Measurements from ENCODE around the gene CYREN. TPM values are rescaled to one million over a fixed set of nuclear protein-coding genes. Genes with fewer than 3 reads are reported as not detected.
A peak's percentile ranks its signal among the peaks of the same experiment; 100 is the strongest.

CYREN gene
- polyA plus RNA-seq, 2 donors, result 26.0 to 27.2 TPM

DNA sequence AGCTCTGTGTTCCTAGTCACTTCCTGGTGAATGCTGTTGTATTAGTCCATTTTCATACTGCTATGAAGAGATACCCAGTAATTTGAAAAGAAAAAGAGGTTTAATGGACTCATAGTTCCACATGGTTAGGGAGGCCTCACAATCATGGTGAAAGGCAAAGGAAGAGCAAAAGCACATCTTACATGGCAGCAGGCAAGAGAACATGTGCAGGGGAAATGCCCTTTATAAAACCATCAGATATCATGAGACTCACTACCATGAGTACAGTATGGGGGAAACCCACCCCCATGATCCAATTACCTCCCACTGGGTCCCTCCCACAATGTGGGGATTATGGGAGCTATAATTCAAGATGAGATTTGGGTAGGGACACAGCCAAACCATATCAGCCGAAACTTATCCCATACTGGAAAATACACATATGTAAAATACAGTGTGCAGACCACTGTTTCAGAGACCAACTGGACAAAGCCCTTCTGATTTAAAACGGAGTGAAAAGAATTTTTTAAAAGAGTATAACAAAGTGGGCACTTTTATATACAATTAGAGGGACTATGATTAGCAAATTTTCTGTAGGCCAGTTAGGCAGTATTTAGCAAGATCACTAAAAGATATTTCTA is 8.0 kb downstream of the CYREN start:
- 96 to 98% methylated on average over 2 of the region's 2 CpGs for WGBS, 2 donors
- H3K4me3 ChIP-seq (ENCODE audit: low read depth in 1 of 2, low read length in 2 of 2), result no peak overlapping the region
- H3K27ac ChIP-seq (ENCODE audit: low read depth in 2 of 2, low read length in 1 of 2), result no peak overlapping the region
- H3K4me1 ChIP-seq (ENCODE audit: control insufficient read depth in 2 of 2, insufficient read depth in 2 of 2, low read length in 1 of 2), result peaks cover 5 to 7% of the 10 kb centered on the region in 2 donors
- peaks cover 3 to 35% of the 10 kb centered on the region in 2 donors for H3K36me3 ChIP-seq (ENCODE audit: control insufficient read depth in 2 of 2, insufficient read depth in 2 of 2, low read length in 1 of 2)
- no peaks in the 10 kb centered on the region for H3K9me3 ChIP-seq (ENCODE audit: control insufficient read depth in 2 of 2, insufficient read depth in 1 of 2, low read depth in 1 of 2, low read length in 1 of 2)
- no peaks in the 10 kb centered on the region for H3K27me3 ChIP-seq (ENCODE audit: control insufficient read depth in 1 of 2, insufficient read depth in 2 of 2, low read length in 2 of 2)

DNA sequence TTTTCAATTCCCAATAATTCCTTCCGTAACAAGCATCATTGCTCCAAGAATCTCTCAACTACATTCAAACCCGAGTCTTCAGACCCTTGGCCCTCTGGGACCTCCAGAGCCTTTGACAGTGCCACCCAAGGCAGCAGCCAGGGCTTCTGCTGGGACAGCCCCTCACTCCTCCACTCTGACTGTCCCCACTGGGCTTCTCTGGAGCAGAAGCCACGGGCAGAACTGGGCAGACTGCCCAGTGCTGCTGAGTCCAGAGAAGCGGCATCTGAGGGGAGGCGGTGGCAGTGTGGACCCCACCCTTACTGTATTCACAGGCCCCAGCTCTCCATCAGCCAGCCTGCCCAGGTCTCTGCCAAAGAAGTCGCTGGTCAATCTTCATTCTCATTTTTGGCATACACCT is 8.8 kb downstream of the CYREN start:
- no peak overlapping the region for H3K27ac ChIP-seq (ENCODE audit: low read depth in 2 of 2, low read length in 1 of 2)
- H3K36me3 ChIP-seq (ENCODE audit: control insufficient read depth in 2 of 2, insufficient read depth in 2 of 2, low read length in 1 of 2), result peaks cover 0 to 26% of the 10 kb centered on the region in 2 donors
- H3K4me1 ChIP-seq (ENCODE audit: control insufficient read depth in 2 of 2, insufficient read depth in 2 of 2, low read length in 1 of 2), result peaks cover 5 to 7% of the 10 kb centered on the region in 2 donors
- WGBS, 2 donors, result 83 to 85% methylated on average over 6 of the region's 6 CpGs
- H3K4me3 ChIP-seq (ENCODE audit: low read depth in 1 of 2, low read length in 2 of 2), result no peak overlapping the region
- peaks cover 0 to 3% of the 10 kb centered on the region in 2 donors for H3K9me3 ChIP-seq (ENCODE audit: control insufficient read depth in 2 of 2, insufficient read depth in 1 of 2, low read depth in 1 of 2, low read length in 1 of 2)
- no peaks in the 10 kb centered on the region for H3K27me3 ChIP-seq (ENCODE audit: control insufficient read depth in 1 of 2, insufficient read depth in 2 of 2, low read length in 2 of 2)

DNA sequence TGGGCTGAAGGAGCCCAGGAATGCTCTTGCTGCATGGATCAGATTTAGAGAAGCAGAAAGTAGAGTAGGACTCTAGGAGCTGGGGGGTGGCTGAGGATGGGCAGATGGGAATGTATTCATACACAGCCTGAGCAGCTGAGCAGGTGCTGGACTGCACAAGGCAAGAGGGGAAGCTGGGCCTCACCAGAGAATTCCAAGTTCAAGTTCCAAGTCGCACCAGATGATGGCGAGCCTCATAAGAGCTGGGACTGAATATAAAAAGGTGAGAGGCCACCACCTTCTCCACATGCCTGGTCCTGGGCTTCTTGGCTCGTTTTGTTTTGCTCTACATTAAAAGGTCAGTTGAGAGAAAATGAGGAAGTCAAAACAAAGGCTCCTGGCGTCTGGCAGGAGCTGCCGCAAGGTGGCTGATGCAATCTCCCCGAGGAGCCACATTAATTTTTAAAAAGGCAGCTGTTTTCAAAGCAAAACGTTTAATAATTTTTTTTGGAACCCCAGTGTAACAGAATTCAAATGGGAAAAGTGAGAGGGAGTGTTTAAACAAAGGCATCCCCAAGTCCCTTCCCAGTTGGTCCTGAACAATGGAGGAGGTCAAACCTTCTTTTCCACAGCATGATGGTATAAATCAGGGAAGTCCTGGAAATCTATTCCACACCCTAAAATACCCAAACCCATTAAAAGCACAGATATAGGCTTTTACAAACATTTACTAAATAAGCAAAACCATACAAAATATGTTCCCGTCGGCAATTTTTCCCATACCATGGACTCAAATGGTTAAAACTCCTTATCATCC is 9.5 kb downstream of the CYREN start:
- Histone ChIP-seq H3K4me3 (ENCODE audit: low read depth in 1 of 2, low read length in 2 of 2) (no peak overlapping the region), H3K9me3 (ENCODE audit: control insufficient read depth in 2 of 2, insufficient read depth in 1 of 2, low read depth in 1 of 2, low read length in 1 of 2) (peaks cover 0 to 3% of the 10 kb centered on the region in 2 donors), H3K36me3 (ENCODE audit: control insufficient read depth in 2 of 2, insufficient read depth in 2 of 2, low read length in 1 of 2) (peaks cover 0 to 20% of the 10 kb centered on the region in 2 donors), H3K27me3 (ENCODE audit: control insufficient read depth in 1 of 2, insufficient read depth in 2 of 2, low read length in 2 of 2) (no peaks in the 10 kb centered on the region), H3K27ac (ENCODE audit: low read depth in 2 of 2, low read length in 1 of 2) (peak overlapping the region in 1 of 2 donors; percentile 26), H3K4me1 (ENCODE audit: control insufficient read depth in 2 of 2, insufficient read depth in 2 of 2, low read length in 1 of 2) (peaks cover 5 to 7% of the 10 kb centered on the region in 2 donors)
- 63 to 68% methylated on average over 9 of the region's 9 CpGs for WGBS, 2 donors

DNA sequence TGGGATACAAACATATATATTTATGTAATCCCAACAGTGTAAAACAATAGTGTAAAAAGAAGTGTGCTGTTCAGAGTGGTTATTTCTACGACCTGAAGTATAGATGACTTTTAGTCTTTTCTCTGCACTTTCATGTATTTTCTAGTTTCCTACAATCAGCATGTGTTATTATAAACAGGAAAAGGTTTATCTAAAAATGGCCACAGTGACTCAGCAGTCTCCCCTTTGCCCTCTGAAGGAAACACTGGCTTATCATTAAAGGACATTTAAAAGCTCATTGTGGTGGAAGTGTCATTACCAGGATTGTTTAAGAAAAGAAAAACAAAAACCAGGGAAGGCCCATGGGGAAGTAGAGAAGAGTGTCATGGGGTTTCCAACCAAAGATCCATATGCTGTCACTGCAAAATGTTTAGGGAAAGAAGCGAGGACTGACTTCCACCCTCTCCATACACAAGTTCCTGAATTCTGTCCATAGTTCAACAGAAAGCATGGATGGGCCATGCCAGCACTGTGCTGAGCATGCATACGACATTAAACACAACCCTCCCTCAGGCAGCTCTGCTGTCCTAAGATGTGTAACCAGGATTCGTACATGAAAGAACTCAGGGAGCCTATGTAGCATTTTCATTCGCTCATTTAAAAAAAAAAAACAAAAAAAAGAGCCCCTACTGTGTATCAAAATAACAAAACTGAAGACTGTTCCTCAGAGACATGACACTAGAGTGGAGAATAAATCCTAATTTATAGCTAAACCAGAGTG is 10.2 kb downstream of the CYREN start:
- 74 to 75% methylated on average over 5 of the region's 5 CpGs for WGBS, 2 donors
- Histone ChIP-seq H3K27ac (ENCODE audit: low read depth in 2 of 2, low read length in 1 of 2) (peak overlapping the region in 1 of 2 donors; percentile 59), H3K4me1 (ENCODE audit: control insufficient read depth in 2 of 2, insufficient read depth in 2 of 2, low read length in 1 of 2) (peaks cover 5% of the 10 kb centered on the region in 2 donors), H3K27me3 (ENCODE audit: control insufficient read depth in 1 of 2, insufficient read depth in 2 of 2, low read length in 2 of 2) (no peaks in the 10 kb centered on the region), H3K36me3 (ENCODE audit: control insufficient read depth in 2 of 2, insufficient read depth in 2 of 2, low read length in 1 of 2) (peaks cover 0 to 13% of the 10 kb centered on the region in 2 donors), H3K4me3 (ENCODE audit: low read depth in 1 of 2, low read length in 2 of 2) (no peak overlapping the region), H3K9me3 (ENCODE audit: control insufficient read depth in 2 of 2, insufficient read depth in 1 of 2, low read depth in 1 of 2, low read length in 1 of 2) (peaks cover 0 to 6% of the 10 kb centered on the region in 2 donors)

DNA sequence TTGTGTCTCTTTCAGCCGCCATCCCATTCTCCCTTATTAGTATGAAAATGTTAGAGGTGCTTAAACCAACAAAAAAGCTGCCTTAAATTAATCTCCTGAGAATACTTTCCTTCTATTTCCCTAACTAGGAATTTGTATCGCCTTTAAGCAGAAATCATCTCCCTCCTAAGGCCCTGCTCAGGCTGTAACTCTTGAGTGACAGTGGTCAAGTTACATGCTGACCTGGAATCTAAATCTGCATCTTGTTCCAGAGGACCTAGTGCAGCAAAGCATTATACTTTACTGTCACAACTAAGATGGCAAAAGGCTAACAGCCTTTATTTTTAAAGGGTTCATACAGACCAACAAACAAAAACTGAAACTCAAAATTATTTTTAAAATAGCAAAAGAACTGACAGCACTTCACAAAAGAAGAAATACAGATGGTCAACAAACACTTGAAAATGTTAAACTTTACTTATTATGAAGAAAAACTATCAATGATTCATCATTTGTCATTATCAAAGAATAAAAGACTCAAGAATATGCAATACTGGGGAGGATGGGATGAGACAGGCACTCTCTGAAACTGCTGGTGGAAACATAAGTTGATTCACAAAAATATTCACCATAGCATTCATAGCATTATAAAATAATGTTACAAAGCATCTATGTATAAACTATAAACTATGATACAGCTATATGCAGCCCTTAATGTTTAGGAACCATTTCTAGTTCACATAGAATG is 11.0 kb downstream of the CYREN start:
- Histone ChIP-seq H3K4me3 (ENCODE audit: low read depth in 1 of 2, low read length in 2 of 2) (no peak overlapping the region), H3K36me3 (ENCODE audit: control insufficient read depth in 2 of 2, insufficient read depth in 2 of 2, low read length in 1 of 2) (peaks cover 0 to 8% of the 10 kb centered on the region in 2 donors), H3K27me3 (ENCODE audit: control insufficient read depth in 1 of 2, insufficient read depth in 2 of 2, low read length in 2 of 2) (no peaks in the 10 kb centered on the region), H3K27ac (ENCODE audit: low read depth in 2 of 2, low read length in 1 of 2) (peak overlapping the region in 1 of 2 donors; percentile 17), H3K4me1 (ENCODE audit: control insufficient read depth in 2 of 2, insufficient read depth in 2 of 2, low read length in 1 of 2) (peaks cover 5% of the 10 kb centered on the region in 2 donors), H3K9me3 (ENCODE audit: control insufficient read depth in 2 of 2, insufficient read depth in 1 of 2, low read depth in 1 of 2, low read length in 1 of 2) (peaks cover 0 to 6% of the 10 kb centered on the region in 2 donors)
- 90 to 93% methylated on average over 2 of the region's 2 CpGs for WGBS, 2 donors

DNA sequence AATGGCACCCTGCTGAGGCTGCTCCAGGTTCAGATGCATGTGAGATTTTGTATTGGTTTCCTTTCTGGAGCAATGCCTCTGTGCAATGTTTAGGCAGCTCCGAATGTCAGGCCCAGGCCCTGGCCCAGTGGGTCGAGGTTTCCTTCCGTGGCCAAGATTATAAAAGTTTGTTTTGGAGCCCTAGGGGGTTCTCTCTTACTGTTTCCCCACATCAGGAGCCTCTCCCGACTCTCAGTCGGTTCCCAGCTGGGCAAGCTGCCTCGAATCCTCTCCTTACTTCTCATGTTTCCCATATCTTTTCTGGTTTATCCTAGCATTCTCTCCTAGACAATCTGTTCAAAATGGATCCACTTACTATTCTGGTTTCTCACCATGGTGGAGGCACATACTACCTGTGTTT is 11.6 kb downstream of the CYREN start:
- WGBS, 2 donors, result 85 to 89% methylated on average over 6 of the region's 6 CpGs
- Histone ChIP-seq H3K4me1 (ENCODE audit: control insufficient read depth in 2 of 2, insufficient read depth in 2 of 2, low read length in 1 of 2) (peaks cover 5% of the 10 kb centered on the region in 2 donors), H3K36me3 (ENCODE audit: control insufficient read depth in 2 of 2, insufficient read depth in 2 of 2, low read length in 1 of 2) (peaks cover 0 to 3% of the 10 kb centered on the region in 2 donors), H3K4me3 (ENCODE audit: low read depth in 1 of 2, low read length in 2 of 2) (no peak overlapping the region), H3K27me3 (ENCODE audit: control insufficient read depth in 1 of 2, insufficient read depth in 2 of 2, low read length in 2 of 2) (no peaks in the 10 kb centered on the region), H3K27ac (ENCODE audit: low read depth in 2 of 2, low read length in 1 of 2) (peak overlapping the region in 1 of 2 donors; percentile 5), H3K9me3 (ENCODE audit: control insufficient read depth in 2 of 2, insufficient read depth in 1 of 2, low read depth in 1 of 2, low read length in 1 of 2) (peaks cover 0 to 6% of the 10 kb centered on the region in 2 donors)

DNA sequence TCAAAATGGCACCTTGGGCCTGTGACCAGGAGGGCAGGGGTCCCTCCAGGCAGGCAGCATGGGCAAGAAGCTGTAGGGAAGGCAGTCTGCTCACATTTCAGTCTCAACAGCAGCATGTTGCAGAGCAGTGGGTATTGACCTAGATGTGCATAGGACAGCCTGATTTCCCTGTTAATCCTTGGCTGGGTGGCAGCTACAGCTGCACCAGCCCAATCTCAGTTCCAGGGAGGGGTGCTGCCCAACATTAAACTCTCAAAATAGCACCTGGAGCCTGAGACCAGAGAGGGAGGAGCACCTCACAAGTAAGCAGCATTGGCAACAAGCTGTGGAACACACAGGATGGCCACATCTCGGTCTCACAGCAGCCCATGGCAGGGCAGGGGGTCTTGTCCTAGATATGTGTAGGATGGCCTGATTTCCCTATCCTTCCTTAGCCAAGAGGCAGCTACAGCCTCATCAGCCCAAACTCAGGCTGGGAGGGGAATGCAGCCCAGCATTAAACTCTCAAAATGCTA is 12.3 kb downstream of the CYREN start:
- Histone ChIP-seq H3K27ac (ENCODE audit: low read depth in 2 of 2, low read length in 1 of 2) (no peak overlapping the region), H3K4me1 (ENCODE audit: control insufficient read depth in 2 of 2, insufficient read depth in 2 of 2, low read length in 1 of 2) (peaks cover 5% of the 10 kb centered on the region in 2 donors), H3K9me3 (ENCODE audit: control insufficient read depth in 2 of 2, insufficient read depth in 1 of 2, low read depth in 1 of 2, low read length in 1 of 2) (peaks cover 0 to 6% of the 10 kb centered on the region in 2 donors), H3K4me3 (ENCODE audit: low read depth in 1 of 2, low read length in 2 of 2) (no peak overlapping the region), H3K36me3 (ENCODE audit: control insufficient read depth in 2 of 2, insufficient read depth in 2 of 2, low read length in 1 of 2) (peaks cover 0 to 3% of the 10 kb centered on the region in 2 donors), H3K27me3 (ENCODE audit: control insufficient read depth in 1 of 2, insufficient read depth in 2 of 2, low read length in 2 of 2) (no peaks in the 10 kb centered on the region)
- 96 to 100% methylated on average over 1 of the region's 1 CpG for WGBS, 2 donors

DNA sequence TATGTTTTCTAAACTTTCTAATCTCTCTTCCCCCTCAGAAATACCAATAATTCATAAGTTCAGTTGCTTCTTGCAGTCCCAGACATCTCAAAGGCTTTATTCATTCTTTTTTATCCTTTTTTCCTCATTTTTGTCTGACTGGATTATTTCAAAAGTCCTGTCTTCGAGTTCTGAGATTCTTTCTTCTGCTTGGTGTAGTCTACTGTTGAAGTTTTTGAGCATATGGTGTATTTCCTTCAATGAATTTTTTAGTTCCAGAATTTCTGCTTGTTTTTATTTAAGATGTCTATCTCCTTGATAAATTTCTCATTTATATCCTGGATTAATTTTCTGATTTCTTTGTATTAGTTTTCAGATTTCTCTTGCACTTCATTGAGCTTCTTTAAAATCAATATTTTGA is 14.2 kb downstream of the CYREN start:
- Histone ChIP-seq H3K27ac (ENCODE audit: low read depth in 2 of 2, low read length in 1 of 2) (no peak overlapping the region), H3K9me3 (ENCODE audit: control insufficient read depth in 2 of 2, insufficient read depth in 1 of 2, low read depth in 1 of 2, low read length in 1 of 2) (peaks cover 0 to 6% of the 10 kb centered on the region in 2 donors), H3K27me3 (ENCODE audit: control insufficient read depth in 1 of 2, insufficient read depth in 2 of 2, low read length in 2 of 2) (no peaks in the 10 kb centered on the region), H3K36me3 (ENCODE audit: control insufficient read depth in 2 of 2, insufficient read depth in 2 of 2, low read length in 1 of 2) (no peaks in the 10 kb centered on the region), H3K4me3 (ENCODE audit: low read depth in 1 of 2, low read length in 2 of 2) (no peak overlapping the region), H3K4me1 (ENCODE audit: control insufficient read depth in 2 of 2, insufficient read depth in 2 of 2, low read length in 1 of 2) (peaks cover 2% of the 10 kb centered on the region in 2 donors)
- WGBS, 2 donors, result 92 to 93% methylated on average over 1 of the region's 1 CpG

DNA sequence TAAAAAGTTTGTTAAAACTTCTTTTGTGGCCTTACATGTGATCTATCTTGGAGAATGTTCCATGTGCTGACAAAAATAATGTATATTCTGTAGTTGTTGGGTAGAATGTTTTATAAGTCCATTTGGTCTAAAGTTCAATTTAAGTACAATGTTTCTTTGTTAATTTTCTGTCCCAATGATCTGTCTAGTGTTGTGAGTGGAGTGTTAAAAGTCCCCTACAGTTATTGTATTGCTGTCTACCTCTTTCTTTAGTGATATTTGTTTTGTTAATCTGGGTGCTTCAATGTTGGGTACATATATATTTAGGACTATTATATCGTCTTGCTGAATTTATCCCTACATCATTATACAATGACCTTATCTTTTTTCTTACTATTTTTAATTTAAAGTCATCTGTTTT is 15.8 kb downstream of the CYREN start:
- Histone ChIP-seq H3K4me1 (ENCODE audit: control insufficient read depth in 2 of 2, insufficient read depth in 2 of 2, low read length in 1 of 2) (peaks cover 0 to 2% of the 10 kb centered on the region in 2 donors), H3K27ac (ENCODE audit: low read depth in 2 of 2, low read length in 1 of 2) (no peak overlapping the region), H3K36me3 (ENCODE audit: control insufficient read depth in 2 of 2, insufficient read depth in 2 of 2, low read length in 1 of 2) (no peaks in the 10 kb centered on the region), H3K4me3 (ENCODE audit: low read depth in 1 of 2, low read length in 2 of 2) (no peak overlapping the region), H3K27me3 (ENCODE audit: control insufficient read depth in 1 of 2, insufficient read depth in 2 of 2, low read length in 2 of 2) (no peaks in the 10 kb centered on the region), H3K9me3 (ENCODE audit: control insufficient read depth in 2 of 2, insufficient read depth in 1 of 2, low read depth in 1 of 2, low read length in 1 of 2) (peaks cover 0 to 6% of the 10 kb centered on the region in 2 donors)
- 82 to 90% methylated on average over 1 of the region's 1 CpG for WGBS, 2 donors

Measured in esophagus (tissue), 2 donors.